ENCODE data around the gene WEE1.

Gene WEE1

DNA sequence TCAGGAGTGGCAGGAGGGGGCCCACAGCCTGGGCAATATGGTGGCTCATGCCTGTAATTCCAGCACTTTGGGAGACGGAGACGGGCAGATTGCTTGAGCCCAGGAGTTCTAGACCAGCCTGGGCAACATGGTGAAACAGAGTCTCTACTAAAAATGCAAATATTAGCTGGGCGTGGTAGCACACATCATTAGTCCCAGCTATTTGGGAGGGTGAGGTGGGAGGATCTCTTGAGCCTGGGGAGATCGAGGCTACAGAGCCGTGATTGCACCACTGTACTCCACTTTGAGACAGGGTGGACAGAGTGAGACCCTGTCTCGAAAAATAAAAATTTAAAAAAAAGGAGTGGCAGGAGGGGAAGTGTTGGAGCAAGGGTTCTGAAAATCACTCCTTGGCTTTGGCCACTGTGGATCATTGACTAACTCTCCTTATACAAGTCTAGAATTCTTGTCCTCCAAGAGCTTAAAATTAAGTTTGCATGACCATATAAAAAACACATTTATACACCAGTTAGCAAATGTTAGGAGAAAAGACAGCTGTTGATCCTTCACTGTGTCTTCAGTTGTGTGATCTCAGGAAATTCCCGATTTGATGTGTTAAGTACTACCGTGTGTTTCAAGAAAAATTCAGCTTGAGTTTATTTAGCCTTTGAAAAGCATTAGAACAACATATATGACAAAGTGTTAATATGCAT is 2.3 kb upstream of the WEE1 start:
- no peak overlapping the region for H3K4me3 ChIP-seq (IDR thresholded peaks at IDR 0.05; ENCODE audit: insufficient read depth, low read depth, low read length)
- TF ChIP-seq, protein P1, sequence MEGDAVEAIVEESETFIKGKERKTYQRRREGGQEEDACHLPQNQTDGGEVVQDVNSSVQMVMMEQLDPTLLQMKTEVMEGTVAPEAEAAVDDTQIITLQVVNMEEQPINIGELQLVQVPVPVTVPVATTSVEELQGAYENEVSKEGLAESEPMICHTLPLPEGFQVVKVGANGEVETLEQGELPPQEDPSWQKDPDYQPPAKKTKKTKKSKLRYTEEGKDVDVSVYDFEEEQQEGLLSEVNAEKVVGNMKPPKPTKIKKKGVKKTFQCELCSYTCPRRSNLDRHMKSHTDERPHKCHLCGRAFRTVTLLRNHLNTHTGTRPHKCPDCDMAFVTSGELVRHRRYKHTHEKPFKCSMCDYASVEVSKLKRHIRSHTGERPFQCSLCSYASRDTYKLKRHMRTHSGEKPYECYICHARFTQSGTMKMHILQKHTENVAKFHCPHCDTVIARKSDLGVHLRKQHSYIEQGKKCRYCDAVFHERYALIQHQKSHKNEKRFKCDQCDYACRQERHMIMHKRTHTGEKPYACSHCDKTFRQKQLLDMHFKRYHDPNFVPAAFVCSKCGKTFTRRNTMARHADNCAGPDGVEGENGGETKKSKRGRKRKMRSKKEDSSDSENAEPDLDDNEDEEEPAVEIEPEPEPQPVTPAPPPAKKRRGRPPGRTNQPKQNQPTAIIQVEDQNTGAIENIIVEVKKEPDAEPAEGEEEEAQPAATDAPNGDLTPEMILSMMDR (conservative IDR thresholded peaks at IDR 0.05; ENCODE audit: low read depth, low read length): no peak
- H3K79me2 ChIP-seq (ENCODE audit: insufficient read depth, low read depth): peaks cover 21% of the 10 kb centered on the region
- no peaks in the 10 kb centered on the region for H3K27me3 ChIP-seq (ENCODE audit: insufficient read depth, low read depth)
- no peak overlapping the region for H3K4me2 ChIP-seq
- no peak overlapping the region for H3K9ac ChIP-seq
- H2AFZ ChIP-seq (ENCODE audit: low read depth): no peak overlapping the region
- peaks cover 25% of the 10 kb centered on the region for H3K4me1 ChIP-seq (ENCODE audit: low read depth, poor library complexity, severe bottlenecking)
- H4K20me1 ChIP-seq (ENCODE audit: insufficient read depth): peaks cover 11% of the 10 kb centered on the region
- H3K27ac ChIP-seq: no peak overlapping the region
- 0 out of 2 replicates have a peak, but pooled peaks cover 6% of the 10 kb centered on the region for H3K36me3 ChIP-seq (ENCODE audit: insufficient read depth)

DNA sequence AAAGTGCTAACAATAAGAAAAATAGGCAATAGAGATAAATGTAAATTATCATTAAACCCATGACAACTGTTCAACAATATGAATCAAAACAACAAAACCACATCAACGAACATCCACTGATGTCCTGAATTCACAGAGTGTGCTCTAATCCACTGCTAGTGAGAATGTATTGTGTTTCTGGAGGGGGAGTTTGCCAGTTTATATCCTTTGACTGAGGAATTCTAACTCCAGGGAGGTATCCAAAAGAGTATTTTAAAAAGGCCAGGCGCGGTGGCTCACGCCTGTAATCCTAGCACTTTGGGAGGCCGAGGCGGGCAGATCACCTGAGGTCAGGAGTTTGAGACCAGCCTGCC is 1.7 kb upstream of the WEE1 start:
- Histone ChIP-seq H3K4me2 (no peak overlapping the region), H3K27ac (no peak overlapping the region), H3K4me3 (IDR thresholded peaks at IDR 0.05; ENCODE audit: insufficient read depth, low read depth, low read length) (no peak overlapping the region), H3K36me3 (ENCODE audit: insufficient read depth) (peaks cover 9% of the 10 kb centered on the region; the same call in 1 of the 2 replicates), H3K79me2 (ENCODE audit: insufficient read depth, low read depth) (peaks cover 27% of the 10 kb centered on the region), H3K27me3 (ENCODE audit: insufficient read depth, low read depth) (no peaks in the 10 kb centered on the region), H3K9ac (no peak overlapping the region), H3K4me1 (ENCODE audit: low read depth, poor library complexity, severe bottlenecking) (peaks cover 25% of the 10 kb centered on the region), H4K20me1 (ENCODE audit: insufficient read depth) (peaks cover 11% of the 10 kb centered on the region), H2AFZ (ENCODE audit: low read depth) (no peak overlapping the region)
- TF ChIP-seq, protein P1 (conservative IDR thresholded peaks at IDR 0.05; ENCODE audit: low read depth, low read length): no peak

GRCh38 chr11:9573775-9574621 is 528 bp downstream of the WEE1 start:
- H3K27ac ChIP-seq: peak overlapping the region; percentile 82
- H3K4me2 ChIP-seq: peak overlapping the region; percentile 91
- peak overlapping the region; percentile 93 for H3K9ac ChIP-seq
- H3K27me3 ChIP-seq (ENCODE audit: insufficient read depth, low read depth): no peaks in the 10 kb centered on the region
- H4K20me1 ChIP-seq (ENCODE audit: insufficient read depth): peaks cover 15% of the 10 kb centered on the region
- peaks cover 24% of the 10 kb centered on the region; the same call in 1 of the 2 replicates for H3K36me3 ChIP-seq (ENCODE audit: insufficient read depth)
- H3K4me1 ChIP-seq (ENCODE audit: low read depth, poor library complexity, severe bottlenecking): peaks cover 36% of the 10 kb centered on the region
- TF ChIP-seq, protein P1 (conservative IDR thresholded peaks at IDR 0.05; ENCODE audit: low read depth, low read length): no peak
- H3K79me2 ChIP-seq (ENCODE audit: insufficient read depth, low read depth): peaks cover 47% of the 10 kb centered on the region
- H2AFZ ChIP-seq (ENCODE audit: low read depth): peak overlapping the region; percentile 42; the same call in 1 of the 2 replicates
- H3K4me3 ChIP-seq (IDR thresholded peaks at IDR 0.05; ENCODE audit: insufficient read depth, low read depth, low read length): no peak overlapping the region

- peaks cover 52% of the 10 kb centered on the region for H3K79me2 ChIP-seq (ENCODE audit: insufficient read depth, low read depth)
- no peak overlapping the region for H2AFZ ChIP-seq (ENCODE audit: low read depth)
- no peaks in the 10 kb centered on the region for H3K27me3 ChIP-seq (ENCODE audit: insufficient read depth, low read depth)
- H3K36me3 ChIP-seq (ENCODE audit: insufficient read depth): peaks cover 24% of the 10 kb centered on the region; the same call in 1 of the 2 replicates
- peaks cover 31% of the 10 kb centered on the region for H3K4me1 ChIP-seq (ENCODE audit: low read depth, poor library complexity, severe bottlenecking)
- peak overlapping the region; percentile 82 for H3K27ac ChIP-seq
- no peak overlapping the region for H3K4me3 ChIP-seq (IDR thresholded peaks at IDR 0.05; ENCODE audit: insufficient read depth, low read depth, low read length)
- TF ChIP-seq, protein P1 (conservative IDR thresholded peaks at IDR 0.05; ENCODE audit: low read depth, low read length): no peak
- H4K20me1 ChIP-seq (ENCODE audit: insufficient read depth): peaks cover 15% of the 10 kb centered on the region
- peak overlapping the region; percentile 91 for H3K4me2 ChIP-seq
- H3K9ac ChIP-seq: peak overlapping the region; percentile 93
These were observed 1.3 kb downstream of the WEE1 start for GRCh38 chr11:9574622-9575259.

All from KMS-11 (cell line).